SU-DHL-6 (cell line): ENCODE data around the gene HDAC2.

ENCODE experiments used
- EZH2phosphoT487 ChIP-seq: fragments of 200-600 bp; sonication (generic), shearing (Covaris generic); conservative IDR thresholded peaks from 2 replicates; pipeline ENCODE4 v1.6.1; 2018; ENCODE audit warnings: mild to moderate bottlenecking, antibody characterized with exemption, low read length, moderate library complexity, mixed read lengths
- TF ChIP-seq, protein P1 (sequence below): fragments of 200-600 bp; sonication (generic); IDR thresholded peaks from one replicate; pipeline ENCODE4 v1.5.1; 2017; ENCODE audit warnings: antibody characterized with exemption, mild to moderate bottlenecking, low read length, moderate library complexity; ENCODE audit not compliant: insufficient read depth, poor library complexity, severe bottlenecking

DNA sequence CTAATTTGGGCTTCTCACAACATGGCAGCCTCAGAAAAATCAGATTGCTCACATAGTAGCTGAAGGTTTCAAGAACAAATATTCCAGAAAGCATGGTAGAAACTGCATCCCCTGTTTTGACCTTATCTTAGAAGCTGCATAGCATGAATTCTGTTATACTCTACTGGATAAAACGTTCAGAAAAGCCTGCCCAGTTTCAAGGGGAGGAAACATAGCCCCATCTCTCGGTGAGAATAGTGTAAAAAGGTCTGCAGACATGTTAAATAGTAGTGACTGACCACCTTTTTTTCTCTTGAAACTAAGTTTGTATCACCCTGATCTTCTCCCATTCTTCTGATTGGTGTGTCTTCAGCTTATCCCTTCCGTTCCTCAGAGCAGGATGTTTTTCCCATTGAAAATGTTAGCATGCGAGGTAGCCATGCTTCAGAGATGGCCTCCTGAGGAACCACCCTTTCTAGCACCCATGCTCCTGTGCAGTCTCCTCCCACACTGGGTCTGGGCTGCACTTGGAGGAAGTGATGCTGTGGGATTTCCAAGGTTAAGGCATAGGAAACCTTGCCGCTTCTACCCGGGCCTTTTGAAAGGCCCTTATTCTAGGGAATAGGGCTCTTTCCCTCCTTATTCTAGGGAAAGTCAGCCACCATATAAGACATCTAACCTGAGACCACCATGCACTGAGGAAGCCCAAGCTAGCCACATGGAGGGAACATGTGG is 63.7 kb downstream of the HDAC2 start:
- TF ChIP-seq, protein P1, sequence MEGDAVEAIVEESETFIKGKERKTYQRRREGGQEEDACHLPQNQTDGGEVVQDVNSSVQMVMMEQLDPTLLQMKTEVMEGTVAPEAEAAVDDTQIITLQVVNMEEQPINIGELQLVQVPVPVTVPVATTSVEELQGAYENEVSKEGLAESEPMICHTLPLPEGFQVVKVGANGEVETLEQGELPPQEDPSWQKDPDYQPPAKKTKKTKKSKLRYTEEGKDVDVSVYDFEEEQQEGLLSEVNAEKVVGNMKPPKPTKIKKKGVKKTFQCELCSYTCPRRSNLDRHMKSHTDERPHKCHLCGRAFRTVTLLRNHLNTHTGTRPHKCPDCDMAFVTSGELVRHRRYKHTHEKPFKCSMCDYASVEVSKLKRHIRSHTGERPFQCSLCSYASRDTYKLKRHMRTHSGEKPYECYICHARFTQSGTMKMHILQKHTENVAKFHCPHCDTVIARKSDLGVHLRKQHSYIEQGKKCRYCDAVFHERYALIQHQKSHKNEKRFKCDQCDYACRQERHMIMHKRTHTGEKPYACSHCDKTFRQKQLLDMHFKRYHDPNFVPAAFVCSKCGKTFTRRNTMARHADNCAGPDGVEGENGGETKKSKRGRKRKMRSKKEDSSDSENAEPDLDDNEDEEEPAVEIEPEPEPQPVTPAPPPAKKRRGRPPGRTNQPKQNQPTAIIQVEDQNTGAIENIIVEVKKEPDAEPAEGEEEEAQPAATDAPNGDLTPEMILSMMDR: no peak
- TF ChIP-seq EZH2phosphoT487: no peak
